ENCODE measurements around the gene MYL5.
"Not testable (repeated sequence)": the region's sequence is repeated elsewhere in the genome, so short reads cannot be mapped to it uniquely, and the experiment has no call there.

Gene MYL5

DNA sequence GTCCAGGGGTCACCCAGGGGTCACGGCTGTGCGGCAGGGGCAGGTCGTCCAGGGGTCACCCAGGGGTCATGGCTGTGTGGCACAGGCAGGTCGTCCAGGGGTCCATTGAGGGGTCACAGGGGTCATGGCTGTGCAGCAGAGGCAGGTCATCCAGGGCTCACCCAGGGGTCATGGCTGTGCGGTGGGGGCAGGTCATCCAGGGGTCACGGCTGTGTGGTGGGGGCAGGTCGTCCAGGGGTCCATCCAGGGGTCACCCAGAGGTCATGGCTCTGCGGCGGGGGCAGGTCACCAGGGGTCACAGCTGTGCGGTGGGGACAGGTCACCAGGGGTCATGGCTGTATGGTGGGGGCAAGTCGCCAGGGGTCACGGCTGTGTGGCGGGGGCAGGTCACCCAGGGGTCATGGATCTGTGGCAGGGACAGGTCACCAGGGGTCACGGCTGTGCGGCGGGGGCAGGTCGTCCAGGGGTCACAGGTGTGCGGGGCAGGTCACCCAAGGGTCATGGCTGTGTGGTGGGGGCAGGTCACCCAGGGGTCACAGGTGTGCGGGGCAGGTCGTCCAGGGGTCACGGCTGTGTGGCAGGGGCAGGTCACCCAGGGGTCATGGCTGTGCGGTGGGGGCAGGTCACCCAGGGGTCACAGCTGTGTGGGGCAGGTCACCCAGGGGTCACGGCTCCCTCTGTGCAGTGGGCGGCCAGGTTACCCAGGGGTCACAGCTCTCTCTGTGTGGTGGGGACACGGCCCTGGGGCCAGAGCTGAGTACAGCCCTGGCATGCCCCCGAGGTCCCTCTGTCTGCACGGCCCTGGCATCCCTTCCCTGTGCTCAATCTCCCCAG lies 16.3 kb upstream of the MYL5 start:
- no peak for DNase-seq

- DNase-seq: no peak
These were observed 15.4 kb upstream of the MYL5 start for GRCh38 chr4:658681-659667.

DNA sequence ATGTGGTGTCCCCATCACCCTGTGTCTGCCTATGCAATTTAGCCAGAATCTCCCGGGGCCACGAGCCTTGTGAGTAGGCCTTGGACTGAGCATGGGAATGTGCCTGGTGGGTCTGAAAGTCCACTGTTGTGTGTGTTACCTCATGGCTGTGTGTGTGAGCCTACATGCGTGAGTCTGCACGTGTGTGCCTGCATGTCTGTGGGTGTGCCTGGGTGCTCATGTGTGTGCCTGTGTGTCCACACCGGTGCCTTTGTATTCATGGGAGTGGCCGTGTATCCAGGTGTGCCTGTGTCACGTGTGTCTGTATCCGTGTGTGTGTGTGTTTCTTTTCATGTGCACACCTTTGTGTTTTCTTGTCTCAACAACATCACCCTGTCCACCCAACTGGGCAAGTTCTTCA lies 14.5 kb upstream of the MYL5 start:
- DNase-seq: no peak

DNA sequence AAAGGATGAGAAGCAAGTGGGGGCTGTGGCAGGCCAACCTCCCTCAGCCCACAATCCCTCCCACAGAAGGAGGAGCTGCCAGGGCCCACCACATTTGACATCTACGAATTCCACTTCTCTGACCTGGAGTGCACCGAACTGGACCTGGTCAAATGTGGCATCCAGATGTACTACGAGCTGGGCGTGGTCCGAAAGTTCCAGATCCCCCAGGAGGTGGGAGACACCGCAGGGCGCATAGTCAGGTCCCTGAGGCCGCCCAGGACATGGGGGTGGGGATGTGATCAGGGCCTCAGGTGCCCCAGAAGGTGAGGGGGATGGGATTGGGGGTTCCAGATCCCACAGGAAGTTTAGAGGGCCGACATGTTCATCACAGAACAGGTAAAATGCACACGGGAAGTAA lies 13.9 kb upstream of the MYL5 start:
- DNase-seq: no peak

DNA sequence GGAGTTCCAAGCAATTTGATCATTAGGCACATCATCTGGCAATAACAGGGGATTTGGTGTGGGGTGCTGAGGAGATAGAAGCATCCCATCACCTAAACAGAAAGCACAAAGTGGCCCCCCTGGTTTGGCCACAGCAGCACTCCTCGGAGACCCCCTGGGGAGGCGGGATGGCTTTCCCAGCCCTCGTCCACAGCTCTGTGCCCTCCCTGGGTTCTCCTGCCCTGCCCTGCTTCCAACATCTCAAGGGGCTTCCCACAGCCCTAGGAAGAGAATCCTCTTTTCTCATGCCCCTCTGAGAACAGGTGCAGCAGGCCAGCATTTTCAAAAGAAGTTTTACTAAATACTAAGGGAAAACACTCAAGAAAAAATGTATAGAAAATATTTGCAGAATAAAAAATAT lies 13.1 kb upstream of the MYL5 start:
- no peak for DNase-seq

- DNase-seq: no peak
These were observed 12.2 kb upstream of the MYL5 start for GRCh38 chr4:661881-662761.

DNA sequence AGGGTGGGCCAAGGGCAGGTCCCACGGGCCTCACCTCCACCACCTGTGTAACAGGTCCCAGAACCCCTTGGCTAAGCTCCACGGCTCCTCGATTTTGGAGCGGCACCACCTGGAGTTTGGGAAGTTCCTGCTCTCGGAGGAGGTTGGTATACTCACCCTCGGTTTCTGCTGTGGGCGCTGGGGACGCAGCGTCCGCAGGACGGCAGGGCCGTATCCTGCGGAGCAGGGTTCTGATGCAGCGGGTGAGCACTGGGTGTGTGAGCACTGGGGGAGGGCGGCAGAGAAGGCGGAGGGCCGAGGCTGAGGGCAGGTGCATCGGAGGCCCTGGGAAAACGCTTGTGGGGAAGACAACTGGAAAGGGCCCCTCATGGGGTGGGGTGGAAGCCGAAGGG lies 11.3 kb upstream of the MYL5 start:
- no peak for DNase-seq

DNA sequence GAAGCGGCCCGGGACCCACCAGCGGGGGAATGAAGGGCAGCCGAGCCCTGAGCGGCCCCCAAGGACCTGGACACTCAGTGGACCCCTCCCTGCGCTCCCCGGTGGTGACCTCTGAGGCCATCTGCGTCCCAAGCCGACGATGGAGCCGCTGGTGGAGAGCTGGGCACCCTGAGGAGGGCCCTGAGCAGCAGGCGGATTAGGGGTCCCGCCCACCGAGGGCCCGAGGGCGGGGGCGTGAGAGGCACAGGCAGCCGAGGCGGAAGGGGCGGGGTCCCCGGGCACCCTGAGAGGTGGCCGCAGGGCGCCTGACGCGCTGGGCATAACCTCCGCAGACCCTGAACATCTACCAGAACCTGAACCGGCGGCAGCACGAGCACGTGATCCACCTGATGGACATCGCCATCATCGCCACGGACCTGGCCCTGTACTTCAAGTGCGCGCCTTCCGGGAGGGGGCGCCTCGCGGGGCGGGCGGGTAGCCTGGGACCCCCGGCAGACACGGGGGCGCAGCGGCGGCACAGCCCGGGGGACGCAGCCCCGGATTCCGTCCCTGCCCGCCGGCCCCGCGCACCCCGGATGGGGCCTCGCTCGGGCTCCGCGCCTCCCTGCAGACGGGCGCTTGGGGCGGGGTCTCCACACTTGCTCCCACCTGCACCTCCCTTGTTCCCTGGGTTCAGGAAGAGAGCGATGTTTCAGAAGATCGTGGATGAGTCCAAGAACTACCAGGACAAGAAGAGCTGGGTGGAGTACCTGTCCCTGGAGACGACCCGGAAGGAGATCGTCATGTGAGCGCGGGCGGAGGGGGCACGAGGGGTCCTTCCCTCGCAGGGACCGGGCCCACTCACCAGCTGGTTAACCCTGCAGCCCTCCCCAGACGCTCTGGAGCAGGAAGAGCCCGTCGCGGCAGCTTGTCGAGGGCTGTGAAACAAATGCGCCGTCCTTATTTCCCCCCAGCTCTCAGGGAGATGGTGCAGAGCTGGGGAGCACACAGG lies 10.6 kb upstream of the MYL5 start:
- DNase-seq: peak; percentile 37 to 64 (median 41)

- DNase-seq: no peak
These were observed 9.6 kb upstream of the MYL5 start for GRCh38 chr4:664713-665231.

- no peak for DNase-seq
These were observed 9.0 kb upstream of the MYL5 start for GRCh38 chr4:665381-665750.

GRCh38 chr4:665751-666435 lies 8.4 kb upstream of the MYL5 start:
- DNase-seq: no peak

DNA sequence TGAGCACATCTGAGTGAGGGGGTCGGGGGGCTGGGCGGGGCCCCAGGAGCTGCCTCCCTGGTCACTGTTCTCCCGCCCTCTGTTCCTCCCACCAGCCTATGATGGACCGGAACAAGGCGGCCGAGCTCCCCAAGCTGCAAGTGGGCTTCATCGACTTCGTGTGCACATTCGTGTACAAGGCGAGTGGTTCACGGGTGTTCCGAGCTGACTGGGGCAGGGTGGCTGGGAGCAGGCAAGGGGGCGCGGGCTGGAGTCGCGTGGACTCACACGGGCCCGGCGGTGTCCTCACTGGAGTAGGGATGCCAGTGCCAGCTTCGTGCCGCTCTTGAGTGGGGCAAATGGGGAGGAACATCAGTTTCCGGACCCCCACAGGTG lies 7.9 kb upstream of the MYL5 start:
- DNase-seq: no peak

- DNase-seq: no peak
These were observed 7.4 kb upstream of the MYL5 start for GRCh38 chr4:666822-667544.

GRCh38 chr4:667545-667925 lies 6.8 kb upstream of the MYL5 start:
- DNase-seq: no peak

DNA sequence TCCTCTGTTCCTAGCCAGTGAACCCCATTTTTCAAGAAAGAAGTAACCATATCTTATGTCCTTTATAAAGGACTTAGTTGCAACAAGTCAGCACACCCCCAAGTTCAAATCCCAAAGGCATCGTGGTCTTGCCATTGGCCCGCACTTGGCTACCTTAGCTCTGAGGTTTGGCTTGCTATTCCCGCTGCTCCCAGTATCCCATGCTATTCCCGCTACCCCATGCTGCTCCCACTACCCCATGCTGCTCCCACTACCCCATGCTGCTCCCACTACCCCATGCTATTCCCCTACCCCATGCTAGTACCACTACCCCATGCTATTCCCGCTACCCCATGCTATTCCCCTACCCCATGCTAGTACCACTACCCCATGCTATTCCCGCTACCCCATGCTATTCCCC lies 6.1 kb upstream of the MYL5 start:
- DNase-seq: not testable (repeated sequence)

- not testable (repeated sequence) for DNase-seq
These were observed 4.4 kb upstream of the MYL5 start for GRCh38 chr4:669806-670559.

- DNase-seq: no peak
These were observed 2.6 kb upstream of the MYL5 start for GRCh38 chr4:671769-672168.

DNA sequence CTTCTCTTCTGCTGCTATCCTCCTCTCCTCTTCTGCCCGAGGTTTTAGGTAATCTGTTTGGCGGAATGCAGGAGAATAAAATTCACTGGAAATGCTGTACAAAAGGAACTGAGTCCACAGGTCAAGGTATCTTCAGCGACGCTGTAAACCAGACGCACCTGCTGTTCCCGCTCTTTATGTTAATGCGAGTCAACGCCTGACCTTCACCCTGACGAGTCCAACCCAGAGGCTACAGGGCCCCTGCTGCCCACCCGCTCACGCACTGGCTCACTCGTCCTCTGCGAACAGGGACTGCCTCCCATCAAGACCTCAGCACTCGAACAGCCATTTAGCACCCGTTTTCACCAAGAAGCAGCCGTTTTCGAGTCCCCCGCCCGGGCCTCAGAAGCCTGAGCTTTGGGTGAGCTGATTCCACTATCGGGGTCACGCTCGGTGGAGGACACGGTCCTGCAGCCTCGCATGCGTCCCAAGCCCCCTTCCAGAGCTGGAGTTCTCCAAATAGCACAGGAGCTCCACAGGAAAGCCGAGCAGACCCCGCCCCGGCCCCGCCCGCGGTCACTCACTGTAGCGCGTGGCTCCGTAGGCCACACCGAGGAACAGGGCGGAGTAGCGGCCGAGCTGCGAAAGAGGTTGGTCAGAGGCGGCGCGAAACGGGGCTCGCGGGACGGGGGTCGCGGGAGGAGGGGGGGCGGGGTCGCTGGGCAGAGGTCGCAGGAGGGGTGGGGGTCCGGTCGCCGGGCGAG lies 822 bp upstream of the MYL5 start:
- peak; percentile 37 to 76 (median 52) for DNase-seq

Measured in suppressor macrophage treated with lipopolysaccharide for 1 hour (primary cell).